Right lobe of liver (tissue), 6 donors: Measurements from ENCODE around the gene NEK10. TPM values are rescaled to one million over a fixed set of nuclear protein-coding genes. Genes with fewer than 3 reads are reported as not detected.
"Not testable (repeated sequence)": the region's sequence is repeated elsewhere in the genome, so short reads cannot be mapped to it uniquely, and the experiment has no call there.

Experiments used
- ATAC-seq, 4 donors: fragments of 200-7000 bp; cut with Tn5 transposase; one replicate each; pipeline ENCODE4 v1.9.1; 2020; ENCODE audit warnings: mild to moderate bottlenecking in 4 of 4, moderate library complexity in 4 of 4
- DNase-seq, 3 donors: peaks; one replicate each; pipeline ENCODE4 v3.0.0-alpha.2; 2020
- H3K27ac ChIP-seq, 3 donors: fragments of 200-600 bp; one replicate each; pipeline ENCODE4 v1.8.0; 2022
- H3K27me3 ChIP-seq, 2 donors: fragments of 200-600 bp; one replicate each; pipeline ENCODE4 v1.8.0; 2022
- H3K36me3 ChIP-seq, 4 donors: fragments of 200-600 bp; sonication (generic) in 1 of 4; one replicate each; pipeline versions ENCODE4 v1.5.1 to v1.8.0; 2017 to 2022; ENCODE audit warnings: control low read depth in 1 of 4
- H3K4me1 ChIP-seq, 4 donors: fragments of 200-600 bp; sonication (generic) in 1 of 4; one replicate each; pipeline versions ENCODE4 v1.5.1 to v1.8.0; 2017 to 2022; ENCODE audit warnings: control low read depth in 1 of 4
- H3K4me3 ChIP-seq, 3 donors: fragments of 200-600 bp; one replicate each; pipeline ENCODE4 v1.8.0; 2022
- H3K9me3 ChIP-seq, 4 donors: fragments of 200-600 bp; sonication (generic) in 1 of 4; one replicate each; pipeline versions ENCODE4 v1.5.1 to v1.8.0; 2017 to 2022; ENCODE audit warnings: control low read depth in 1 of 4
- CTCF ChIP-seq, 4 donors: fragments of 200-600 bp in 3 of 4; fragments of 450-650 bp in 1 of 4; IDR thresholded peaks; one replicate each; pipeline versions ENCODE4 v1.5.1 to v1.8.0; 2016 to 2022; ENCODE audit warnings: antibody characterized with exemption in 4 of 4, mild to moderate bottlenecking in 2 of 4
- POLR2A ChIP-seq: fragments of 450-650 bp; IDR thresholded peaks from one replicate; pipeline ENCODE4 v1.6.1; 2017; ENCODE audit warnings: antibody characterized with exemption, mild to moderate bottlenecking
- WGBS: methylation state at CpG from one replicate; pipeline ENCODE4 v1.1.6; 2018; ENCODE audit warnings: low coverage, low lambda C conversion rate; ENCODE audit not compliant: insufficient coverage; ENCODE audit errors: missing lambda C conversion rate; 5-methylcytosine and 5-hydroxymethylcytosine counted together
- intact Hi-C, 2 donors: fragments of 100-400 bp; cut with DNase I; formaldehyde crosslinking; loops; one replicate each; pipeline versions ENCODE4 v1.11.2 to v1.14.1; 2022
- long read RNA-seq: library from polyadenylated mRNA; unstranded; transcript quantifications from one replicate; pipeline ENCODE4 v2.0.0, GENCODE V29; 2019
- total RNA-seq, 6 experiments: library from RNA; depleted of rRNA in 2 of 6; stranded (reverse); fragments of >200 nt in 2 of 6; fragmentation: NEBNext Ultra II Directional in 3 of 6; extraction: Animal tissue kit (Norgen Biotek cat#: 25700) in 3 of 6; gene quantifications; one replicate each; pipeline versions ENCODE4 v1.1.0 to v1.2.4, GENCODE V29; 2016 to 2023
- donor health status: DM: no; HTN: yes; CAD: no.
- donor health status: DM: no; HTN: no; CAD: no.
- donor health status: DM: no; HTN: no; CAD: no.
- donor health status: DM: no; HTN: yes; CAD: no.
- donor health status: DM: no; HTN: yes; CAD: no.

The NEK10 gene, protein sequence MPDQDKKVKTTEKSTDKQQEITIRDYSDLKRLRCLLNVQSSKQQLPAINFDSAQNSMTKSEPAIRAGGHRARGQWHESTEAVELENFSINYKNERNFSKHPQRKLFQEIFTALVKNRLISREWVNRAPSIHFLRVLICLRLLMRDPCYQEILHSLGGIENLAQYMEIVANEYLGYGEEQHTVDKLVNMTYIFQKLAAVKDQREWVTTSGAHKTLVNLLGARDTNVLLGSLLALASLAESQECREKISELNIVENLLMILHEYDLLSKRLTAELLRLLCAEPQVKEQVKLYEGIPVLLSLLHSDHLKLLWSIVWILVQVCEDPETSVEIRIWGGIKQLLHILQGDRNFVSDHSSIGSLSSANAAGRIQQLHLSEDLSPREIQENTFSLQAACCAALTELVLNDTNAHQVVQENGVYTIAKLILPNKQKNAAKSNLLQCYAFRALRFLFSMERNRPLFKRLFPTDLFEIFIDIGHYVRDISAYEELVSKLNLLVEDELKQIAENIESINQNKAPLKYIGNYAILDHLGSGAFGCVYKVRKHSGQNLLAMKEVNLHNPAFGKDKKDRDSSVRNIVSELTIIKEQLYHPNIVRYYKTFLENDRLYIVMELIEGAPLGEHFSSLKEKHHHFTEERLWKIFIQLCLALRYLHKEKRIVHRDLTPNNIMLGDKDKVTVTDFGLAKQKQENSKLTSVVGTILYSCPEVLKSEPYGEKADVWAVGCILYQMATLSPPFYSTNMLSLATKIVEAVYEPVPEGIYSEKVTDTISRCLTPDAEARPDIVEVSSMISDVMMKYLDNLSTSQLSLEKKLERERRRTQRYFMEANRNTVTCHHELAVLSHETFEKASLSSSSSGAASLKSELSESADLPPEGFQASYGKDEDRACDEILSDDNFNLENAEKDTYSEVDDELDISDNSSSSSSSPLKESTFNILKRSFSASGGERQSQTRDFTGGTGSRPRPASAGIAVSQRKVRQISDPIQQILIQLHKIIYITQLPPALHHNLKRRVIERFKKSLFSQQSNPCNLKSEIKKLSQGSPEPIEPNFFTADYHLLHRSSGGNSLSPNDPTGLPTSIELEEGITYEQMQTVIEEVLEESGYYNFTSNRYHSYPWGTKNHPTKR
- total RNA-seq, result 1 to 10 TPM in 3 of 6 experiments, under 1 TPM in 3; 0.43 to 2.5 (median 0.87) TPM
- long read RNA-seq, partial matches to known transcripts, result 0 of 1 reads
- long read RNA-seq, other reads (novel, unspliced or antisense), result 1 of 1 reads

GRCh38 chr3:27368831-27369607, at the start of gene NEK10:
TSS of gene NEK10 (minus strand) at chr3:27369383. CDS start at chr3:27352882, 16,501 bp downstream.
- intact Hi-C loops, result no loop called here

GRCh38 chr3:27415202-27415601, 46.0 kb upstream of the NEK10 start:
- TF ChIP-seq POLR2A, result no peak
- ATAC-seq (no peak), DNase-seq (no peak)
- Histone ChIP-seq H3K36me3 (no peaks in the 10 kb centered on the region), H3K9me3 (no peaks in the 10 kb centered on the region), H3K4me3 (no peak overlapping the region), H3K27me3 (no peaks in the 10 kb centered on the region), H3K4me1 (no peaks in the 10 kb centered on the region), H3K27ac (no peak overlapping the region)
- WGBS, result 90% methylated on average over 1 of the region's 1 CpG
- intact Hi-C loops, result no loop called here

More at GRCh38 chr3:27368831-27369607, at the start of gene NEK10:
- Histone ChIP-seq H3K4me3 (peak within 1 kb of the TSS; percentile 58 to 80 (median 65)), H3K9me3 (no peaks in the 10 kb centered on the region), H3K27me3 (no peaks in the 10 kb centered on the region), H3K27ac (no peak within 1 kb of the TSS), H3K36me3 (no peaks in the 10 kb centered on the region), H3K4me1 (peaks cover 0 to 14% (median 6%) of the 10 kb centered on the region in 4 donors)
- peak in 1 of 4 donors; percentile 18 for TF ChIP-seq CTCF (IDR thresholded peaks at IDR 0.05)
- TF ChIP-seq POLR2A, result no peak
- peak; percentile 99 for ATAC-seq
- DNase-seq, result peak; percentile 94 to 95 (median 94)
- WGBS, result 3% methylated on average over 31 of the region's 48 CpGs

DNA sequence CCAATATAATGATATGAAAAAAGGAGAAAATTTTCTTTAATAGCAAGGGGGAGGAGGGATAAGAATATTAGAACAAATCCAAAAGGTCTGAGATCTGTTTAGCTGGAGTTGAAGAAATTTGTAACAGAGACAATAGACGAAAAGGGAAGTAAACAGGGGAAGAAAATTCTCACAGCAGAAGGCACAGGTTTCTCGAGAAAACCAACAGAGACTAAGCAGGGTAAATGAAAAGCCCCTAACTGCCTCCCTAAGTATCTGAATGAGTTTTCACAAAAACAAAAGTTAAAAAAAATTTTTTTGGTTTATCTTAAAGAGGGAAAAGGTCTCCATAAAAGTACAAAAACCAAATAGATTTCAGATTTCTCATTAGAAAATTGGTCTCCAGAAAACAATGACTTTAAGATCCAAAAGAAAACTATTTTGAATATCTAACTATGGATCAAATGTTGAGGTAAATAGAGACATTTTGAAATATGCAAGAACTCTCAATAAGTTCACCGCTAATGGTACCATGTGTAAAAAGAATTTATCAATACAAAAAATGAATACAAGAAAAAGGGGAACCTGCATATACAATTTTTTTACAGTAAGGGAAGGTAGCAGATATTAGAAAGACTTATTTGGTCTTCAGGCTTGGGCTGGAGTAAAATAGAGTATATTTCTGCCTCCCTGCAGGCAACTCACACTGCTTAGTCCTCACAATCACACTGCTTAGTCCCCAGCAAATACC, 23.9 kb upstream of the NEK10 start:
- H3K4me1 ChIP-seq, result no peaks in the 10 kb centered on the region
- TF ChIP-seq POLR2A (no peak), CTCF (IDR thresholded peaks at IDR 0.05) (no peak)
- H3K27ac ChIP-seq, result no peak overlapping the region
- ATAC-seq, result no peak
- no peaks in the 10 kb centered on the region for H3K27me3 ChIP-seq
- 39% methylated on average over 3 of the region's 3 CpGs for WGBS
- H3K4me3 ChIP-seq, result no peak overlapping the region
- intact Hi-C loops, result no loop called here
- no peaks in the 10 kb centered on the region for H3K36me3 ChIP-seq
- no peaks in the 10 kb centered on the region for H3K9me3 ChIP-seq
- DNase-seq, result no peak

DNA sequence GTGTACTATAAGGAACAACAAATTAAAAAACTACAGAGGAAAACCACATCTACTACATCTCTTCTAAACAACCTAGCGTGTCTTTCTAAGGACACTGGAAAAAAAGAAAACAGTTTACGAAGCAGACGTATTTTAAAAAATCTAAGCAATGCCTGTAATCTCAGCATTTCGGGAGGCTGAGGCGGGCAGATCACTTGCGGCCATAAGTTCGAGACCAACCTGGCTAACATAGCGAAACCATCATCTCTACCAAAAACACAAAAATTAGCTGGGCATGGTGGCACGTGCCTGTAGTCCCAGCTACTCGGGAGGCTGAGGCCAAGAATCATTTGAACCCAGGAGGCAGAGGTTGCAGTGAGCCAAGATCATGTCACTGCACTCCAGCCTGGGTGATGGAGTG, 23.2 kb upstream of the NEK10 start:
- intact Hi-C loops, H3K9me3 ChIP-seq, H3K36me3 ChIP-seq, DNase-seq, H3K4me1 ChIP-seq, H3K4me3 ChIP-seq, H3K27me3 ChIP-seq, ATAC-seq, H3K27ac ChIP-seq: not testable (repeated sequence)
- 94% methylated on average over 10 of the region's 10 CpGs for whole genome bisulfite sequencing
